Measurements from ENCODE around the gene ARID3C.

GRCh38 chr9:34592895-34593601 lies 35.8 kb downstream of the ARID3C start:
- no peak for TF ChIP-seq CTCF (IDR thresholded peaks at IDR 0.05 in 4 of 5, conservative IDR thresholded peaks at IDR 0.05 in 1 of 5)
- TF ChIP-seq POLR2A (IDR thresholded peaks at IDR 0.05), result peak in 1 of 2 donors; percentile 15
